CD4-positive, alpha-beta T cell treated with Interleukin-15 for 4 hours (primary cell): ENCODE results near the gene LSM7.

Experiments used
- DNase-seq: peaks from one replicate; pipeline ENCODE4 v3.0.0-alpha.2; 2020; ENCODE audit warnings: low spot score

LSM7 gene

DNA sequence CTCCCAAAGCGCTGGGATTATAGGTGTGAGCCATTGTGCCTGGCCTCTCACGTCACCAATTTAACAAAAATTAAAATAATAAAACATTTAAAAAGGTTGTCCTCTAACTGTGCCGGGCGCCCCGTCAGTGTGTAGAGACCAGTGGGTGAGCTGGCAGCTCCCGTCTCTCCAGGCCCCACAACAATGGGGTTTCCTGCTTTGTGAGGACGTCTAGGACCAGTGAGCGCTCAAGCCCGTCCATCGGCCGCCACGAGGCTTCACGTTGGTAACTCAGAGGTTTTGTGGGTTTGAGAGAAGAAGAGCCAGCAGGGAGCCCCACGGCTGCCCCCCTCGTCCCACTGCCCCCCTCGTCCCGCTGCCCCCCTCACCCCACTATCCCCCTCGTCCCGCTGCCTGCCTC, 4.7 kb downstream of the LSM7 start:
- DNase-seq, result no peak

DNA sequence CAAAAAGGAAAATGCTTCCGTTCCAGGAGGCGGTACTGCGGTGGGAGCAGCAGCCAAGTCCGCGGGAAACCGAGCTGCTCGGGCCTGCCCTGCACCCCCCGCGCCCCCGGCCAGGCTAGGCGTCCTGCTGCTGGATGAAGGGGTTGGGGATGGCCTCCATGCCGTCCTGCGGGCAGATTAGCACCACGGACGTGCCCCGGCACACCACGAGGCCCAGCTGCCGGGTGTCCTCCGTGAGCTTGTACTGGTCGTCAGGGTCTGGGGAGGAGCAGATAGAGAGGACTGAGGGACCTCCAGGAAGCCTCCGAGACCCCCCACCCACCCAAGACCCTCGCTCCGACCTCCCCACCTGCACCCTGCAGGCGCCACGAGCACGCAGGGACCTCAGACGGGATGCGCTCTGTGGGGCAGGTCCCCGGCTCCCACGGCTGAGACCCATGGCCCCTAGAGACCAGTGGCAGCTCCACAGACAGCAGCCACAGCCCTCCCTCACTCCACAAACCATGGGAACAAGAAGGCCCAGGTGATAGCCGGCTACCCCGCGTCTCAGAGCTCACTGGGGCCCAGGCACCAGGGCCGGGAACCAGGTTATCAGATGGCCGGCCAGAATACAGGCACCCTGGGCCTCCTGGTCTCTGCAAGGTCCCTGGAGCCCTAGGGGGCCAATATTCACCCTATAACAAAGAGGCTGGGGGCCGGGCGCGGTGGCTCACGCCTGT, 6.7 kb downstream of the LSM7 start:
- DNase-seq, result no peak

DNA sequence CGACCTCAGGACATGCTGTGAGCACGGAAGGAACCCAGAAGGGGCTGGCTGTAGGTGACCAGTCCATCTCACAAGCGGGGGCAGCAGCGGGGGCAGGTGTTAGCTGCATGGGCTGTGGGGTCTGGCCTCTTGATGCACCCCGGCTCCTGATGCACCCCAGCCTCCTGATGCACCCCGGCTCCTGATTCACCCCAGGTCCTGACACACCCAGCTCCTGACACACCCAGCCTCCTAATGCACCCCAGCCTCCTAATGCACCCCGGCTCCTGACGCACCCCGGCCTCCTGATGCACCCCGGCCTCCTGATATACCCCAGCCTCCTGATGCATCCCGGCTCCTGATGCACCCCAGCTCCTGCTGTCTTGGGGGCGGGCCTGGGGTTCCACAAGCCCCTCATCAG, 7.4 kb downstream of the LSM7 start:
- DNase-seq, result no peak

DNA sequence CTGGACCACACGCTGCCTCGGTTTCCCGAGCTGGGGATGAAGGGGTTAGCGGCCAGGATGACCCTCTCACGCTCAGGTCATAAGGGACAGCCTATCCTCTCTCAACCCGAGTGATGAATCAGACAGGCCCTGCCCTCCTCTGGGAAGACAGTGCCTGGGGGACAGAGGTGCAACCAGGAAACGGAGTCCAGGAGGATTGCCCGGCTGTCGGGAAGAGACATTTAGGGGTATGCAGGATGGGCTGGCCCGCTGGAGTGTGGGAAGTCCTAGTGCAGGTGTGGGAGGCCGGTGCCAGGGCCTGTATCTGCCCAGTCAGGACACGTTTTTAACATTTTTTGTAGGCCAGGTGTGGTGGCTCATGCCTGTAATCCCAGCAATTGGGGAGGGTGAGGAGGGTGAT, 8.3 kb downstream of the LSM7 start:
- DNase-seq, result no peak

- DNase-seq, result no peak
Observed at GRCh38 chr19:2319551-2319950, 8.8 kb downstream of the LSM7 start.

GRCh38 chr19:2318923-2319322, 9.5 kb downstream of the LSM7 start:
- no peak for DNase-seq

DNA sequence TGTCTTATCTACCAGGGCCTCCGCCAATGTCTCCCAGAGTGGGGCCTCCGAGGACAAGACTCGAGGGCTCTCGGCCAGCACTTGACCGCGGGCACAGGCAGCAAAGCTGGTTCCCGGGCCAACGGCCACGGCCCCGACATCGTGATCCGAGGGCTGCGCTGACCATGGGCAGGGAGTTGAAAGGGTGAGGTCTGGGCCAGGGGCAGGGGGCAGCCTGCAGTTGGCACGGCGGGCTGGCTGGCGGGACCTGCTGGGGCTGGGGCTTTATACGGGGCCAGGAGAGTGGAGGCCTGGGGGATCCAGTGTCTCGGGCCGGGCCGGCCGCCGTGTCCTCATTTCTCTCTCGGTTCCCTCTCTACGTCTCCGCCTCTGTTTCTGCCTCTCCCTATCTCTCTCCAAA, 10.6 kb downstream of the LSM7 start:
- DNase-seq, result no peak

DNA sequence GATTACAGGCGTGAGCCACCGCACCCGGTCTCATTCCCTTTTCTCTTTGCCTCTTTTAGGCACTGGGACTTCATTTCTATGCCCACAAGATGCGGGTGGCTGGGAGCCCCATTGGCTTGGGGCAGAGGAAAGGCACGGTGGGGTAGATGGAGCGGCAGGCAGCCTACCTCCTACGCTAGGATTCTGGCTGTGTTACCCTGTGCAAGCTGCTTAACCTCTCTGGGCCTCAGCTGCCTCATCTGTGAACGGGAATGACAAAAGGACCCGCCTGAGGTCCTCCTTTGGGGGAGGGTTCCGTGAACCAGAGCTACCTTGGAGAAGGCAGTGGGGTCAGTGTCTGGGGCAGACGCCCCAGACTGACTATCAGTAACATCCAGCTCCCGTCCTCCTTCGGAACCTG, 11.1 kb downstream of the LSM7 start:
- no peak for DNase-seq

GRCh38 chr19:2315818-2316353, 12.5 kb downstream of the LSM7 start:
- peak; percentile 8 for DNase-seq

DNA sequence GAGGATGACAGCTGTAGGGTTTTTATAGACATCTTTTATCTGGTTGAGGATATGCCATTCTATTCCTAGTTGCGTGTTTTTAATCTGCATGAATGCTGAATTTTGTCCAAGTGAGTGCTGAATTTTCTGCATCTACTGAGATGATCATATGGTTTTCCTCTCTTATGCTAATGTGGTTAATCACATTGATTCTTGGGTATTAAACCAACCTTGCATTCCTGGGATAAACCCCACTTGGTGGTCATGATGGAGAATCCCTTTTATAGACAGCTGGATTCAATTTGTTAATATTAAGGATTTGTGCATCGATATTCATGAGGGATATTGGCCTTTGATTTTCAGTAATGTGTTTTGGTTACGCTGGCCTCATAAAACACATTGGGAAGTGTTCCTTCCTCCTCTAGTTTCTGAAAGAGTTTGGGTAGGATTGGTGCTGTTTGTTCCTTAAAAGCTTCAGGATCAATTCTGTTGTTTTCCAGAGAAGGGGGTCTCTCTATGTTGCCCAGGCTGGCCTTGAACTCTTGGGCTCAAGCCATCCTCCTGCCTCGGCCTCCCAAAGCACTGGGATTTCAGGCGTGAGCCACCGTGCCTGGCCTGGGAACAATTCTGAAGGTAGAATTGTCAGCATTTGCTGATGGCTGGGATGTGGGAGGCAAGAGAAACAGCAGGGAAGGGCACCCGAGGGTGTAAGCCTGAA, 13.1 kb downstream of the LSM7 start:
- no peak for DNase-seq

- DNase-seq, result no peak
Observed at GRCh38 chr19:2312820-2313501, 15.4 kb downstream of the LSM7 start.

DNA sequence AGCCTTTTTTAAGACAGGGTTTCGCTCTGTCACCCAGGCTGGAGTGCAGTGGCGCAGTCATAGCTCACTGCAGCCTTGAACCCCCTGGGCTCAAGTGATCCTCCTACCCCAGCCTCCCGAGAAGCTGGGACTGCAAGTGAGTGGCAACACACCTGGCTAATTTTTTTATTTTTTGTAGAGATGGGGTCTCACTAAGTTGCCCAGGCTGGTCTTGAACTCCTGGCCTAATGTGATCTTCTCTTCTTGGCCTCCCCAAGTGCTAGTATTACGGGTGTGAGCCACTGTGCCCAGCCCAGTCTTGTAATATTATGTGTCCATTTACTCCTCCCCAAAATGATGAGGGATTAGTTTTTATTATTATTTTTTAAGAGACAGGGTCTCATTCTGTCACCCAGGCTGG, 17.3 kb downstream of the LSM7 start:
- DNase-seq, result no peak

DNA sequence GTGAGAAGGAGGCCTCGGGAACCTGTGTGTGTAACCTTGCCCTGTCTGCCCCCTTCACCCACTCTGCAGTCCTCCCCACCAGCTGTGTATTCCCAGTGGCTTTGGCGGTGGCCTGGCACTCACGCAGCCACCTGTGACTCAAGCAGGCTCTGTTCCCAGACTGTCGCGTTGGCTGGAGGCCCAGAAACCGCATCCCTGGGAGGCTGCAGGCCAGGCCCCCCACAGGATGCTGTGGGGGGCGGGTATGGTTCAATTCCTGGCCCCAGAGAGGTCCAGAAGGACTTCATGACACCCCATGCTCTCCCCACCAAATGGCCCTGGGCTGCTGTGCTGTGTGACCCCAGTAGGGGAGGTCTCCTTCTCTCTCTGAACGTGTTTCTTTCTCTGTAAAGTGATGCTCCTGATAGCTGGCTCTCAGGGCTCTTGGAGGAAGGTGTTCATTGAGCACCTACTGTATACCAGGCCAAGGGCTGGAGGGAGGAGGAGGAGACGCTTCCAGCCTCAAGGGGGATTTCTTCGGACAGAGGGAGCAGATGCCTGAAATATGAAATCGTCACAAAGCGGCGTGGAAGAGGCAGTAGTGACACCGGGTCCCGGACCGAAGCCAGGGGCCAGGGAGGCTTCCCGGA, 18.5 kb downstream of the LSM7 start:
- no peak for DNase-seq

DNA sequence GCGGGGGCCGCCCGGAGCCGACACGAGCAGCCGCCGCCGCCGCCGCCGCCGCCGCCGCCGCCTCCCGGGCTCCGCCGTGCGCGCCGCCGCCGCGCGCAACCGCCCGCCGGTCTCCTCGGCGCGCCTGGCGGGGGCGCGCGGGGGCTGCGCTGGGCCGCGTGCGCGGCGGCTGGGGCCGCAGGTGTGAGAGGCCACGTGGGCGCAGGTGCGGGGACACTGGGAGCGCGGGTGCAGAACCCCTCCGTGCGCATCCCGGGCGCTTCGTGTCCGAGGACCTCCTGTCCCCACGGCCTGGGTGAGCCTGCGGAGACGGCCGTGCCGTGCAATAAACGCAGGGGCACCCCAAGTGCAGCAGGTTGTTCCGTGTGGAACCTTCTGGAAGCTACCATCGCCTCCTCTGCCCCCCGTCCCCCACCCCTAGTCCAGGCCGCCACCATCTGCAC, 20.3 kb downstream of the LSM7 start, which contains the start of gene LINGO3:
Gene LINGO3 (minus strand): TSS at position 41 of the 443 bp plus-strand sequence. CDS start 16,378 bp downstream, outside the sequence.
- no peak for DNase-seq

DNA sequence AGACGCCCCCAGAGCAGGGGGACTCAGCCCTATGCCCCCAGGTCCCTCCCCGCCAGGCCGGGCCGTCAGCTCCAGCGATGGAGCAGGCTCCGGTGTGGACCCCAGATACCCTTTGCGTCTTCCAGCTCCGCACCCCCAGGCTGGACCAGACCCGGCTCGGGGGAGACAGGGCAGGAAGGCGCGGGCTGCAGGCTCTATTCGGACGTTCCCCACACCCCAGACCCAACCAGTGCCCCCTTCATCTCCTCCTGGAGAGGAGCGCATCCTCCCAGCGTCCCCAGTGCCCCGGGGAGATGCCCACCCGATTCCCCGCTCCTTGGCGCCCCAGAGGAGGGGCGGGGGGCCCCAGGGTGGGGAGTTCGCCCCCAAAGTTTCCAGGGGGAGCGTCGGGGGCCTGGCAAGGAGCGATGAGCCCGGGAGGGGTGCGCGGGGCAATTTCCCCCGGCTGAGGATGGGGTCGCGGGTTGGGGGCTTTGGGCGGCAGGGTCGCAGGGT, 20.8 kb downstream of the LSM7 start:
- DNase-seq, result no peak

DNA sequence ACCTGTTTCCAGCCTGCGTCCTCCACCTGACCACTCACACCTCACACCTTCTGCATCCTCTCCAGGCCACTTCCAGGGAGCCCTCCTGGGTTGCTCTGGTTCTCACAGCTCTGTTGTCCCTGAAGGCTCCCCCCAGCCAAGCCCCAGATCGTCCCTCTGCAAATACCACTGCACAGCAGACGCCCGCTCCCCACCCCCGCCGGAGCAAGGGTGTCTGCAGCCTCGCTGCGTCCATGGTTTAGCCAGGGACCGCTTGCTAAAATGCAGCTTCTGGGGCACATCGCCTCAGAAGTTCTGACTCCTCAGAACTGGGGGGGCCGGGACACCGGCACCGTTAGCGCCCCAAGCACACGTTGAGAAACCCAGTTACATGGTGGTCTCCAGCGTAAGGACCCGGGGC, 21.4 kb downstream of the LSM7 start:
- DNase-seq, result no peak

DNA sequence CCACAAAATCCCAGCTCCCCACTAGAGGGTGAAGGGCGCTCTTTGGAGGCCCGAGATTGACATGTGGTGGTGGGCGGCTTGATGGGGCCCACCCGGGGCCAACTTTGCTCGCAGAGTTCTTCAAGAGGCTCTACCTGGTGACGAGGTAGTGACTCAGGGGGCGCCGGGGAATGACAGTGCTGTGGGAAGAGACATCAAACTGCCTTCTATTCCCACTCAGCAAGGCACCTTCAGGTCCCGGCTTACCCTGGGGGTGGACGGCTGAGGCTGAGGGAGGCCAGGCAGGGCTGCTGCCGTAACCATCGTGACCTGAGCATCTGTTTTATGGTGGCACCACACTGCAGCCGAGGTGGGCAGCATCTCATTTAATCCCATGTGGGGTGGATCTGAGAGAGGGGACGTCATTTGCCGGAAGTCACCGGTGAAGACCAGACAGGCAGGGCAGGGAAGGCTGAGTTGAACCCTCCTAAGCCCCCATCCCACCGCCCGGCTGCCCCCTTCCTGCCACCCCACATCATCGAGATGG, 22.0 kb downstream of the LSM7 start:
- DNase-seq, result no peak

DNA sequence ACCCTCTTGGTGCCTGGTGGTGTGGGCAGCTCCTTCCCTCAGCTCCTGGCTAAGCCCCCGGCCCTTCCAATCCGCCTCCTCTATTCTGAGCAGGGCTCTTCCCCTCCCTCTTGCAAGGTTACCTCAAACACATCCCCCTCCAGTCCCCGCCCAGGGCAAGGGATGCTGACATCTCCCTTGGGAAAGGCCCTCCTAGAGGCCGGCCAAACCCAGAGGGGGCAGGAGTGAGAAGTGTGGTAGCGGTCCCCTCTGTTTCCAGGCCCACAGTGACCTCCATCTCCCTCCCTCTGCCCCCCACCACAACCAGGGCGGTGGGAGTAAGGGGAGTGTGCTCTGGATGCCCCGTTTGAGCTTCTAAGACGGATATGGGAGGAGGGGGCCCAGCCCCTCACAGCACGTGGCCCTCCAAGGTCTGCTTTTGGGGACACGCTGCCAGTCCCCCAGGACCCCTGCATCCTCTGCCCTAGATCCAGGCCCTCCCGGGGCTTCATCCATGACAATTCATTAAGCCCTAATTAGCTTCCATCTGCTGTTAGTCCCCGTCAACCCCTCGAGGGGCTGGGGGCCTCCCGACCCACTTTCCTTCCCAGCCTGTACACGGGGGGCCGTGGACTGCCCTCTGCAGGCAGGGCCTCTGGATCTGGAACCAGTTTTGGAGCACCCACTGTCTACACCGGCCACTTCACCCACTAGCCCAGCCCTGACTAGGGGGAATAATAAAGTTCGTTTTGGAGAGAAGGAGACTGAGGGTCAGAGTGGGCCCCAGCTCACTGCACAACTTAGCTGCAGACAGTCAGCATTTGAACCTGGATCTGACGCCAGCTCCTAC, 22.7 kb downstream of the LSM7 start:
- no peak for DNase-seq

DNA sequence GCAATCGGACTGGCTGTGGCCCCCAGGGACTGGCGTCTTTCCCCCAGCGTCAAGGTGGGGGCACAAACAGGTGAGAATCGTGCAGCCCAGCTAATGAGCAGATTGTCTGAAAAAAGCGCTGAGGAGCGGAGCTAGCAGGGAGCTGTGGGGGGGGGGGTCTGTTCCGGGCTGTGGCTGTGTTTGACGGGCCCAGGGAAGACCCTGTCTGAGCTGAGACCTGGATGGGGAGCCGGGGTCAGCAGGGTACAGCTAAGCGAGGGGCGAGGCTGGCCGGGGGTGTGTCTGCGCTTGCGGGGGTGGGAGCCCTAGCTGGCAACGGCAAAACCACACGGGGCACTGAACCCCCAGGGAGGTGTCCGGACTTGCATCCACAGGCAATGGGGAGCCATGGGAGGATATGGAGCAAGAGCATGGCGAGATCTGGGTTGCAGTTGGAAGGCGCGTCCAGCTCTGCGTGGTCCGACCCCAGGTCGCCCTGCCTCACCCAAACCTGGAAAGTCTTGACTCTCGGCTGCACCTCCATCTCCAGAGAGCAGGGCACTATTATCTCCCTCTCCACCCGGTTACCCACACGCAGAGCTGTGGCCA, 25.1 kb downstream of the LSM7 start:
- no peak for DNase-seq

GRCh38 chr19:2302319-2303210, 25.8 kb downstream of the LSM7 start:
- DNase-seq, result no peak
